Liver (tissue), 9 donors: Measurements from ENCODE around the gene FER1L5. TPM values are rescaled to one million over a fixed set of nuclear protein-coding genes. Genes with fewer than 3 reads are reported as not detected.
A peak's percentile ranks its signal among the peaks of the same experiment; 100 is the strongest.

Experiments
- DNase-seq: peaks from one replicate; pipeline ENCODE4 v3.0.0-alpha.2; 2017; ENCODE audit warnings: low spot score
- H3K27ac ChIP-seq, 2 donors: one replicate each; pipeline ENCODE4 v1.7.0; 2013; ENCODE audit warnings: inconsistent platforms in 2 of 2, low read length in 2 of 2, control low read depth in 1 of 2, low read depth in 1 of 2, mild to moderate bottlenecking in 1 of 2
- H3K27me3 ChIP-seq, 4 donors: one replicate each; pipeline versions ENCODE4 v1.6.1 to v1.7.0; 2013; ENCODE audit warnings: low read length in 3 of 4, inconsistent platforms in 1 of 4, mild to moderate bottlenecking in 1 of 4, moderate library complexity in 1 of 4; ENCODE audit not compliant: control insufficient read depth in 4 of 4, insufficient read depth in 4 of 4
- H3K36me3 ChIP-seq, 4 donors: one replicate each; pipeline versions ENCODE4 v1.6.1 to v1.7.0; 2013; ENCODE audit warnings: low read length in 3 of 4, mild to moderate bottlenecking in 3 of 4, low read depth in 1 of 4, moderate library complexity in 1 of 4; ENCODE audit not compliant: control insufficient read depth in 4 of 4, insufficient read depth in 3 of 4
- H3K4me1 ChIP-seq, 4 donors: one replicate each; pipeline versions ENCODE4 v1.6.1 to v1.7.0; 2013; ENCODE audit warnings: low read length in 3 of 4, mild to moderate bottlenecking in 3 of 4, moderate library complexity in 1 of 4; ENCODE audit not compliant: control insufficient read depth in 4 of 4, insufficient read depth in 4 of 4
- H3K4me3 ChIP-seq, 3 donors: one replicate each; pipeline versions ENCODE4 v1.6.1 to v1.7.0; 2013; ENCODE audit warnings: low read length in 3 of 3, control low read depth in 1 of 3, low read depth in 1 of 3, mild to moderate bottlenecking in 1 of 3
- H3K9ac ChIP-seq, 2 donors: one replicate each; pipeline ENCODE4 v1.7.0; 2013; ENCODE audit warnings: low read length in 2 of 2, mild to moderate bottlenecking in 2 of 2, moderate library complexity in 2 of 2, control low read depth in 1 of 2, low read depth in 1 of 2
- H3K9me3 ChIP-seq, 4 donors: one replicate each; pipeline versions ENCODE4 v1.6.1 to v1.7.0; 2013; ENCODE audit warnings: low read length in 3 of 4; ENCODE audit not compliant: control insufficient read depth in 4 of 4
- EGR1 ChIP-seq, 2 donors: IDR thresholded peaks; 2 replicates each; pipeline ENCODE4 v1.6.1; 2016 to 2018; ENCODE audit warnings: antibody characterized with exemption in 2 of 2, low read depth in 2 of 2
- FOXA1 ChIP-seq: IDR thresholded peaks from 2 replicates; pipeline ENCODE4 v1.6.1; 2016; ENCODE audit warnings: antibody characterized with exemption
- FOXA2 ChIP-seq: IDR thresholded peaks from 2 replicates; pipeline ENCODE4 v1.6.1; 2016; ENCODE audit warnings: antibody characterized with exemption
- GABPA ChIP-seq, 2 donors: IDR thresholded peaks in 1 of 2; conservative IDR thresholded peaks in 1 of 2; 2 replicates each; pipeline ENCODE4 v1.6.1; 2016; ENCODE audit warnings: antibody characterized with exemption in 2 of 2, mild to moderate bottlenecking in 1 of 2, moderate library complexity in 1 of 2
- HNF4A ChIP-seq, 2 donors: conservative IDR thresholded peaks; 2 replicates each; pipeline ENCODE4 v1.6.1; 2016; ENCODE audit warnings: antibody characterized with exemption in 2 of 2, mild to moderate bottlenecking in 2 of 2
- HNF4G ChIP-seq: IDR thresholded peaks from 2 replicates; pipeline ENCODE4 v1.6.1; 2016; ENCODE audit warnings: antibody characterized with exemption
- JUND ChIP-seq, 2 donors: IDR thresholded peaks; 2 replicates each; pipeline ENCODE4 v1.6.1; 2016; ENCODE audit warnings: antibody characterized with exemption in 2 of 2
- MAX ChIP-seq: IDR thresholded peaks from 2 replicates; pipeline ENCODE4 v1.6.1; 2016; ENCODE audit warnings: antibody characterized with exemption
- NR2F2 ChIP-seq: IDR thresholded peaks from 2 replicates; pipeline ENCODE4 v1.6.1; 2016; ENCODE audit warnings: antibody characterized with exemption
- RAD21 ChIP-seq, 2 donors: IDR thresholded peaks; 2 replicates each; pipeline ENCODE4 v1.6.1; 2016; ENCODE audit warnings: antibody characterized with exemption in 2 of 2, mild to moderate bottlenecking in 2 of 2
- REST ChIP-seq: IDR thresholded peaks from 2 replicates; pipeline ENCODE4 v1.6.1; 2016; ENCODE audit warnings: antibody characterized with exemption, mild to moderate bottlenecking
- RXRA ChIP-seq, 2 donors: IDR thresholded peaks; 2 replicates each; pipeline ENCODE4 v1.6.1; 2017 to 2018; ENCODE audit warnings: antibody characterized with exemption in 2 of 2, mild to moderate bottlenecking in 1 of 2
- SP1 ChIP-seq: IDR thresholded peaks from 2 replicates; pipeline ENCODE4 v1.6.1; 2018; ENCODE audit warnings: antibody characterized with exemption, mild to moderate bottlenecking
- TAF1 ChIP-seq: conservative IDR thresholded peaks from 2 replicates; pipeline ENCODE4 v1.6.1; 2016; ENCODE audit warnings: antibody characterized with exemption, mild to moderate bottlenecking
- YY1 ChIP-seq: IDR thresholded peaks from 2 replicates; pipeline ENCODE4 v1.6.1; 2016; ENCODE audit warnings: antibody characterized with exemption, mild to moderate bottlenecking
- ZBTB33 ChIP-seq: IDR thresholded peaks from 2 replicates; pipeline ENCODE4 v1.6.1; 2016; ENCODE audit warnings: antibody characterized with exemption
- WGBS: extraction: QIAGEN DNeasy Blood & Tissue Kit; methylation state at CpG from one replicate; pipeline ENCODE4 v1.1.7; 2013; 5-methylcytosine and 5-hydroxymethylcytosine counted together
- polyA plus RNA-seq, 2 donors: library from polyadenylated mRNA; stranded (reverse) in 1 of 2; unstranded in 1 of 2; fragments of 200-250 nt in 1 of 2; fragments of >200 nt in 1 of 2; fragmentation: Nextera tagmentation in 1 of 2; extraction: Ambion mirVana in 1 of 2; gene quantifications; one replicate each; pipeline versions ENCODE4 v1.2.1 to v1.2.3, GENCODE V29; 2013 to 2015
- total RNA-seq, 2 donors: library from RNA; depleted of rRNA; stranded (reverse); fragments of >200 nt; gene quantifications; one replicate each; pipeline ENCODE4 v1.2.3, GENCODE V29; 2014
- TF ChIP-seq, protein P1 (sequence below): fragments of 150-350 bp; IDR thresholded peaks from 2 replicates; pipeline ENCODE4 v1.5.1; 2017; ENCODE audit warnings: improper control_type of control experiment, low read depth, low read length; ENCODE audit not compliant: missing input control
- TF ChIP-seq, protein P2 (sequence below): IDR thresholded peaks from 2 replicates; pipeline ENCODE4 v1.6.1; 2016; ENCODE audit warnings: antibody characterized with exemption
- donor health status: healthy.
- donor health status: healthy.
- donor health status: healthy.
- donor health status: healthy.
- donor health status: healthy.

The FER1L5 gene
- total RNA-seq: under 1 TPM in 1 of 2 donors, not detected in 1; under 0.01 TPM
- polyA plus RNA-seq: not detected

DNA sequence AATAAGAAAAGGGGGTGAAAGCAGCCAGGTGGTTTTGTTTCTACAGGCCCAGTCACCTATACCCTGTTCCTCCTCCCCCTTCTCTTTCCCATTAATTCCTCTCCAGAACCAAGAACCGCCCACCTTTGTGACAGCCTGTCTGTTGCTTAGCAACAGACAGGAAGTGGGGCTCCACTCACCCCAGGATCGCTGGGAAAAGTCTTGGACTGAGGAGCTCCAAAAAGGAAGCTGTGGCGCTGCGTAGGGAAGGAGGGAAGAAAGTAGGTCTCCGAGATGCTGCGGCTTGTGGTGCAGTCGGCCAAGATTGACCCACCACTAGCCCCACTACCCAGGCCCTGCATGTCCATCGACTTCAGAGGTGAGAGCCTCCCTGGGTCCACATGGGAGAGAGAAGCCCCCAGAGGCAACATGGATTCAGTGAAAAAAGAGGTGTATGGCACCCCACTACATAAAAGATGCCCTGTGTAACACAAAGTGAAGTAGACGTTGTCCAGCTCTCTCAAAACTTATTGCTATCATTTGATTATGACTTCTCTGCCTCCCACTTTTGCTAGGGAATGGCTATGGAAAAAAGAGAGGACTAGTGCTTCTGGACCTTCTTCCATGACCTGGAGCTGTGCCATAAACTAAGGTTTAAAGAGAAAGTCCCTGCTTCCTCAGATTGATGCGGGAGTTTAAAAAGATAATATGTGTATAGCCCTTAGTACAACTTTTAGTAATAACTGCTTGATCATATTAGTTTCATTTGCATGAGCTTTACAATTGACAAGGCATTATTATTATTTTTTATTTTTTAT lies at the start of gene FER1L5:
Gene FER1L5, plus strand, starts transcription at position 201 of the 797 bp plus-strand sequence. Its CDS starts 73 bp downstream, at position 274.
- DNase-seq: no peak
- H3K27ac ChIP-seq: peak within 1 kb of the TSS; percentile 23 to 50
- peaks cover 0 to 8% (median 1%) of the 10 kb centered on the region in 4 donors for H3K4me1 ChIP-seq
- no peaks in the 10 kb centered on the region for H3K36me3 ChIP-seq
- no peak within 1 kb of the TSS for H3K9ac ChIP-seq
- no peaks in the 10 kb centered on the region for H3K27me3 ChIP-seq
- H3K9me3 ChIP-seq: no peaks in the 10 kb centered on the region
- TF ChIP-seq HNF4G: no peak
- H3K4me3 ChIP-seq: no peak within 1 kb of the TSS
- 65% methylated on average over 10 of the region's 10 CpGs for WGBS

DNA sequence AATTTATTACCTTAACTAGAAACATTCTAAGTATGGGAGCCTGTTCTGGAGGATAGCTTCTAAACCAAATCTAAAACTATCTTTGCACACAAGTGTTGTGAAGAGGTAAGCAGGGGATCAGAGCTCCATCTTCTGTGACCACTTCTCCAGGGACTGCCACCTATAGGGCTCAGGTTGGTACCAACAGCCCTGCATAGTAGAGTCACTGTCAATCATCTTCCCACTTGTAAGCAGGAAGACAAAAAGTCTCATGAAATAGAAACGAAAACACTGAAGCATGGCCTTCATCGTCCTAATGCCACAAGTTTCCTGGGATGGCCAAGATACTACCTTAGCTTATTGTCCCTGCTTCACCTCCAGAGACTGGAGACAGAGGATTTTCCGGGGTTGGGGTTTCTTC lies 48.3 kb upstream of the FER1L5 start:
- DNase-seq: no peak
- TF ChIP-seq RXRA (IDR thresholded peaks at IDR 0.05) (no peak), MAX (no peak)
- Histone ChIP-seq H3K4me1 (no peaks in the 10 kb centered on the region), H3K27ac (no peak overlapping the region), H3K27me3 (no peaks in the 10 kb centered on the region), H3K9me3 (no peaks in the 10 kb centered on the region), H3K4me3 (no peak overlapping the region), H3K36me3 (peaks cover 15 to 49% (median 37%) of the 10 kb centered on the region in 4 donors), H3K9ac (no peak overlapping the region)
- WGBS: 88% methylated on average over 3 of the region's 3 CpGs

DNA sequence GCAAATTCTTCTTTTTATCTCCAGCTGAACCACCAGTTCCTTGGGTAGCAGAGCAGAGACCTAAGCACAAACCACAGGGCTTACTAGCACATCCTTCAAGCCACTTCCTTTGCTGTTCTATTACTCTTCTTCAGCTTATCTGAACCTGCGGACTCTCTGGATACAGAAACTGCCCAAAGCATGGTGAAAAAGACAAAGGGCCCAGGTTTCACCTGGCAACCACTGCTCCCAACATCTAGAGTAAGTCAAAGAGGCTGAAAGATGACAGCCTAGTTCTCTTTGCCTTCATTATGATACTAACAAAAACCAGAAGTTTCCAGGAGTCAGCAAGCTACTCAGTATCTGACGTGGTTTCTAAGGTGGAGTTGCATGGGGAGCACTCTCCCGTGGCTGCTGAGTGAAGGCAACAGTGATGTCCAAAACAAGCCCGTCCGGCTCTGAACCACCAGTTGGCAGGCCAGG lies 47.8 kb upstream of the FER1L5 start:
- DNase-seq: no peak
- Histone ChIP-seq H3K27me3 (no peaks in the 10 kb centered on the region), H3K27ac (no peak overlapping the region), H3K36me3 (peaks cover 15 to 51% (median 37%) of the 10 kb centered on the region in 4 donors), H3K9ac (no peak overlapping the region), H3K9me3 (no peaks in the 10 kb centered on the region), H3K4me3 (no peak overlapping the region), H3K4me1 (no peaks in the 10 kb centered on the region)
- TF ChIP-seq FOXA1 (no peak), MAX (no peak), REST (no peak), TAF1 (no peak), ZBTB33 (no peak), RXRA (IDR thresholded peaks at IDR 0.05) (no peak), FOXA2 (no peak), SP1 (no peak), GABPA (IDR thresholded peaks at IDR 0.05 in 1 of 2, conservative IDR thresholded peaks at IDR 0.05 in 1 of 2) (no peak), RAD21 (IDR thresholded peaks at IDR 0.05) (no peak), JUND (IDR thresholded peaks at IDR 0.05) (no peak), HNF4G (no peak), EGR1 (IDR thresholded peaks at IDR 0.05; ENCODE audit: low read depth in 2 of 2) (no peak), HNF4A (conservative IDR thresholded peaks at IDR 0.05) (no peak), NR2F2 (no peak), YY1 (no peak)
- TF ChIP-seq, protein P1, sequence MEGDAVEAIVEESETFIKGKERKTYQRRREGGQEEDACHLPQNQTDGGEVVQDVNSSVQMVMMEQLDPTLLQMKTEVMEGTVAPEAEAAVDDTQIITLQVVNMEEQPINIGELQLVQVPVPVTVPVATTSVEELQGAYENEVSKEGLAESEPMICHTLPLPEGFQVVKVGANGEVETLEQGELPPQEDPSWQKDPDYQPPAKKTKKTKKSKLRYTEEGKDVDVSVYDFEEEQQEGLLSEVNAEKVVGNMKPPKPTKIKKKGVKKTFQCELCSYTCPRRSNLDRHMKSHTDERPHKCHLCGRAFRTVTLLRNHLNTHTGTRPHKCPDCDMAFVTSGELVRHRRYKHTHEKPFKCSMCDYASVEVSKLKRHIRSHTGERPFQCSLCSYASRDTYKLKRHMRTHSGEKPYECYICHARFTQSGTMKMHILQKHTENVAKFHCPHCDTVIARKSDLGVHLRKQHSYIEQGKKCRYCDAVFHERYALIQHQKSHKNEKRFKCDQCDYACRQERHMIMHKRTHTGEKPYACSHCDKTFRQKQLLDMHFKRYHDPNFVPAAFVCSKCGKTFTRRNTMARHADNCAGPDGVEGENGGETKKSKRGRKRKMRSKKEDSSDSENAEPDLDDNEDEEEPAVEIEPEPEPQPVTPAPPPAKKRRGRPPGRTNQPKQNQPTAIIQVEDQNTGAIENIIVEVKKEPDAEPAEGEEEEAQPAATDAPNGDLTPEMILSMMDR: no peak
- TF ChIP-seq, protein P2, sequence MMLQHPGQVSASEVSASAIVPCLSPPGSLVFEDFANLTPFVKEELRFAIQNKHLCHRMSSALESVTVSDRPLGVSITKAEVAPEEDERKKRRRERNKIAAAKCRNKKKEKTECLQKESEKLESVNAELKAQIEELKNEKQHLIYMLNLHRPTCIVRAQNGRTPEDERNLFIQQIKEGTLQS: no peak
- 93% methylated on average over 5 of the region's 5 CpGs for WGBS
